HEK293 (cell line): ENCODE measurements around the gene PDPR.
"Not testable (repeated sequence)": the region's sequence is repeated elsewhere in the genome, so short reads cannot be mapped to it uniquely, and the experiment has no call there.

Experiments used
- ZEB2 ChIP-seq: fragments of 450-650 bp; formaldehyde crosslinking; IDR thresholded peaks from 2 replicates; pipeline ENCODE4 v1.5.1; 2016; ENCODE audit warnings: missing biosample characterization, missing genetic modification characterization
- TF ChIP-seq, protein P1 (sequence below): fragments of 450-650 bp; formaldehyde crosslinking; IDR thresholded peaks from 2 replicates; pipeline ENCODE4 v1.5.1; 2016; ENCODE audit warnings: missing biosample characterization, missing genetic modification characterization

- not testable (repeated sequence) for TF ChIP-seq ZEB2
- TF ChIP-seq, protein P1, sequence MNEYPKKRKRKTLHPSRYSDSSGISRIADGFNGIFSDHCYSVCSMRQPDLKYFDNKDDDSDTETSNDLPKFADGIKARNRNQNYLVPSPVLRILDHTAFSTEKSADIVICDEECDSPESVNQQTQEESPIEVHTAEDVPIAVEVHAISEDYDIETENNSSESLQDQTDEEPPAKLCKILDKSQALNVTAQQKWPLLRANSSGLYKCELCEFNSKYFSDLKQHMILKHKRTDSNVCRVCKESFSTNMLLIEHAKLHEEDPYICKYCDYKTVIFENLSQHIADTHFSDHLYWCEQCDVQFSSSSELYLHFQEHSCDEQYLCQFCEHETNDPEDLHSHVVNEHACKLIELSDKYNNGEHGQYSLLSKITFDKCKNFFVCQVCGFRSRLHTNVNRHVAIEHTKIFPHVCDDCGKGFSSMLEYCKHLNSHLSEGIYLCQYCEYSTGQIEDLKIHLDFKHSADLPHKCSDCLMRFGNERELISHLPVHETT (tag by site-specific recombination): not testable (repeated sequence)
These were observed 47.4 kb upstream of the PDPR start for GRCh38 chr16:70066751-70067150.
